Measurements from ENCODE around the gene TAS2R19.
"Not testable (repeated sequence)": the region's sequence is repeated elsewhere in the genome, so short reads cannot be mapped to it uniquely, and the experiment has no call there.

Gene TAS2R19, protein sequence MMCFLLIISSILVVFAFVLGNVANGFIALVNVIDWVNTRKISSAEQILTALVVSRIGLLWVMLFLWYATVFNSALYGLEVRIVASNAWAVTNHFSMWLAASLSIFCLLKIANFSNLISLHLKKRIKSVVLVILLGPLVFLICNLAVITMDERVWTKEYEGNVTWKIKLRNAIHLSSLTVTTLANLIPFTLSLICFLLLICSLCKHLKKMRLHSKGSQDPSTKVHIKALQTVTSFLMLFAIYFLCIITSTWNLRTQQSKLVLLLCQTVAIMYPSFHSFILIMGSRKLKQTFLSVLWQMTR

GRCh38 chr12:11022520-11022919 is at the start of gene TAS2R19:
TAS2R19 (minus strand) TSS chr12:11022620; CDS start chr12:11022571, 49 bp downstream.
- no peak for TF ChIP-seq CTCF (IDR thresholded peaks at IDR 0.05; ENCODE audit: low read length, missing control alignments)
- no peak within 1 kb of the TSS for H3K4me3 ChIP-seq (replicated peaks; ENCODE audit: low read depth, low read length)
- DNase-seq (ENCODE audit: low read depth): no peak

GRCh38 chr12:11071414-11071813 is 49.0 kb upstream of the TAS2R19 start:
- no peak for TF ChIP-seq CTCF (IDR thresholded peaks at IDR 0.05; ENCODE audit: low read length, missing control alignments)
- DNase-seq (ENCODE audit: low read depth): no peak
- H3K4me3 ChIP-seq (replicated peaks; ENCODE audit: low read depth, low read length): no peak overlapping the region

- DNase-seq (ENCODE audit: low read depth): no peak
- H3K4me3 ChIP-seq (replicated peaks; ENCODE audit: low read depth, low read length): no peak overlapping the region
- no peak for TF ChIP-seq CTCF (IDR thresholded peaks at IDR 0.05; ENCODE audit: low read length, missing control alignments)
These were observed 48.6 kb upstream of the TAS2R19 start for GRCh38 chr12:11070999-11071398.

GRCh38 chr12:11069854-11070365 is 47.5 kb upstream of the TAS2R19 start:
- no peak for TF ChIP-seq CTCF (IDR thresholded peaks at IDR 0.05; ENCODE audit: low read length, missing control alignments)
- no peak for DNase-seq (ENCODE audit: low read depth)
- H3K4me3 ChIP-seq (replicated peaks; ENCODE audit: low read depth, low read length): no peak overlapping the region

- no peak overlapping the region for H3K4me3 ChIP-seq (replicated peaks; ENCODE audit: low read depth, low read length)
- DNase-seq (ENCODE audit: low read depth): peak; percentile 27
- TF ChIP-seq CTCF (IDR thresholded peaks at IDR 0.05; ENCODE audit: low read length, missing control alignments): no peak
These were observed 45.1 kb upstream of the TAS2R19 start for GRCh38 chr12:11067514-11067913.

DNA sequence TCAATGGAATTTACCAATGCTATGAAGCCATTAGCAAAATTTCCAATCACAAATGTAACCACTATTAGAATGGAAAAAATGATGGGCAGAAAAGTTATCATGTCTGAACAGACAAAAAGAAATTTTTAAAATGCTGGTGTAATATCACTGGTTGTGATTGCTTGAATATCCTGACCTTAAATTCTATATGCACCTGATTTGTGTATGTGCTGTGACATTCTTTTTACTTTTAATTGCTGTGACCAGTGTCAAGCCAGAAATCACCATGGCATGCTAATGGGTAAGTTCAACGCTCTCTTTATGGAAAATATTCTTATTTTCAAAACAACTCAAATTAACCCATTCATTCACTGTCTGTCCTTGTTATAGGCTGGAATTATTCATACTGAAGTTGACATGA is 39.8 kb upstream of the TAS2R19 start, which contains the start of gene TAS2R46:
Gene TAS2R46, minus strand, starts transcription at position 101 of the 400 bp plus-strand sequence. Its CDS starts 0 bp downstream, at position 101.
- not testable (repeated sequence) for H3K4me3 ChIP-seq (replicated peaks; ENCODE audit: low read depth, low read length); DNase-seq (ENCODE audit: low read depth)

- DNase-seq (ENCODE audit: low read depth): peak; percentile 14
- H3K4me3 ChIP-seq (replicated peaks; ENCODE audit: low read depth, low read length): no peak overlapping the region
- no peak for TF ChIP-seq CTCF (IDR thresholded peaks at IDR 0.05; ENCODE audit: low read length, missing control alignments)
These were observed 37.4 kb upstream of the TAS2R19 start for GRCh38 chr12:11059784-11060183.

Data from fibroblast of pulmonary artery (primary cell).